K562 (cell line): ENCODE measurements around the gene SLC41A3. TPM values are rescaled to one million over a fixed set of nuclear protein-coding genes. Genes with fewer than 3 reads are reported as not detected.
"Not testable (repeated sequence)": the region's sequence is repeated elsewhere in the genome, so short reads cannot be mapped to it uniquely, and the experiment has no call there.

Experiments used
- ATAC-seq: fragments of 200-7000 bp; cut with Tn5 transposase; 3 replicates; pipeline ENCODE4 v1.9.1; 2020; ENCODE audit warnings: moderate library complexity
- BruUV-seq: library from RNA; stranded (reverse); fragments of 400-500 nt; replicated peaks from 2 replicates; lab custom pipeline; 2021; lab: Mats Ljungman, UMichigan
- CTCF ChIA-PET: fragments of 300-600 bp; formaldehyde crosslinking; extraction: SDS; loops from one replicate; lab custom pipeline; 2021; ENCODE audit warnings: low intra/inter-chr PET ratio; lab: Yijun Ruan, JAX
- POLR2A ChIA-PET: fragments of 300-600, 350-650 bp; sonication (Branson Sonifier 250); formaldehyde crosslinking; extraction: SDS; loops from one replicate; lab custom pipeline; 2021; ENCODE audit warnings: antibody characterized with exemption, inconsistent platforms; lab: Yijun Ruan, JAX
- DNase-seq, 4 experiments: peaks; one replicate each; pipeline versions ENCODE4 v3.0.0 to v3.0.0-alpha.2; 2011 to 2018; ENCODE audit warnings: low spot score in 3 of 4, mixed read lengths in 3 of 4; ENCODE audit errors: extremely low read depth in 1 of 4
- FAIRE-seq: peaks from 2 replicates; lab custom pipeline; 2011; peaks lifted over from hg19 to GRCh38; lab: Jason Lieb, UNC
- H2AFZ ChIP-seq: 2 replicates; pipeline ENCODE4 v1.6.0; 2011; ENCODE audit warnings: low read depth, low read length, control low read depth, inconsistent platforms
- H3K27ac ChIP-seq: fragments of 200-600 bp; 3 replicates; pipeline ENCODE4 v1.8.0; 2011; ENCODE audit warnings: low read depth, mild to moderate bottlenecking, control low read depth, inconsistent platforms, low read length, moderate library complexity, mixed read lengths; ENCODE audit errors: extremely low read depth
- H3K27me3 ChIP-seq, 2 experiments: fragments of 300-600 bp in 1 of 2; 2 replicates in 1 of 2; 3 replicates in 1 of 2; pipeline versions ENCODE4 v1.6.0 to v1.8.0; 2011; ENCODE audit warnings: inconsistent platforms in 2 of 2, low read length in 2 of 2, mild to moderate bottlenecking in 1 of 2, mixed read lengths in 1 of 2, moderate library complexity in 1 of 2; ENCODE audit not compliant: control insufficient read depth in 2 of 2, insufficient read depth in 2 of 2
- H3K36me3 ChIP-seq: fragments of 300-600 bp; 3 replicates; pipeline ENCODE4 v1.8.0; 2011; ENCODE audit warnings: mild to moderate bottlenecking, low read length, inconsistent platforms; ENCODE audit not compliant: control insufficient read depth, insufficient read depth
- H3K4me1 ChIP-seq, 2 experiments: fragments of 200-600 bp in 1 of 2; replicated peaks in 1 of 2; 2 replicates in 1 of 2; 3 replicates in 1 of 2; pipeline versions ENCODE4 v1.5.1 to v1.8.0; 2011; ENCODE audit warnings: inconsistent platforms in 2 of 2, low read length in 2 of 2, mild to moderate bottlenecking in 1 of 2, mixed read lengths in 1 of 2, moderate library complexity in 1 of 2; ENCODE audit not compliant: control insufficient read depth in 2 of 2, insufficient read depth in 2 of 2
- H3K4me2 ChIP-seq: 2 replicates; pipeline ENCODE4 v1.6.1; 2011; ENCODE audit warnings: low read length, control low read depth, inconsistent platforms, mixed read lengths; ENCODE audit not compliant: insufficient read depth
- H3K4me3 ChIP-seq: fragments of 200-600 bp; sonication (generic), shearing (Covaris generic); 2 replicates; pipeline ENCODE4 v1.5.1; 2016; ENCODE audit warnings: control low read depth, inconsistent platforms
- H3K79me2 ChIP-seq: fragments of 200-600 bp; 3 replicates; pipeline ENCODE4 v1.8.0; 2011; ENCODE audit warnings: low read length, inconsistent platforms; ENCODE audit not compliant: control insufficient read depth, insufficient read depth
- H3K9ac ChIP-seq, 2 experiments: 2 replicates each; pipeline versions ENCODE4 v1.6.0 to v1.6.1; 2011; ENCODE audit warnings: low read depth in 2 of 2, low read length in 2 of 2, control low read depth in 1 of 2, inconsistent platforms in 1 of 2, mild to moderate bottlenecking in 1 of 2, mixed read lengths in 1 of 2; ENCODE audit not compliant: insufficient read depth in 1 of 2
- H3K9me1 ChIP-seq: one replicate; pipeline ENCODE4 v1.6.0; 2011; ENCODE audit warnings: inconsistent platforms, mild to moderate bottlenecking, low read length, moderate library complexity; ENCODE audit not compliant: control insufficient read depth, insufficient read depth
- H3K9me3 ChIP-seq: replicated peaks from 2 replicates; pipeline ENCODE4 v1.5.1; 2011; ENCODE audit warnings: low read depth, low read length, inconsistent platforms; ENCODE audit not compliant: control insufficient read depth, insufficient read depth
- H4K20me1 ChIP-seq: replicated peaks from 2 replicates; pipeline ENCODE4 v1.6.1; 2011; ENCODE audit warnings: low read length, inconsistent platforms, mixed read lengths; ENCODE audit not compliant: control insufficient read depth, insufficient read depth
- CTCF ChIP-seq, 3 experiments: IDR thresholded peaks in 2 of 3; conservative IDR thresholded peaks in 1 of 3; 2 replicates each; pipeline ENCODE4 v1.5.1; 2011 to 2012; ENCODE audit warnings: low read length in 3 of 3, mild to moderate bottlenecking in 3 of 3, control low read depth in 2 of 3, improper control_type of control experiment in 1 of 3, inconsistent platforms in 1 of 3, low read depth in 1 of 3, mixed read lengths in 1 of 3, moderate library complexity in 1 of 3; ENCODE audit not compliant: insufficient read depth in 2 of 3
- RAD21 ChIP-seq, 2 experiments: fragments of 250-450 bp in 1 of 2; fragments of 450-650 bp in 1 of 2; sonication (Bioruptor Pico) in 1 of 2; formaldehyde crosslinking in 1 of 2; IDR thresholded peaks in 1 of 2; conservative IDR thresholded peaks in 1 of 2; 2 replicates each; pipeline versions ENCODE4 v1.4.0 to v1.8.0; 2020 to 2022; ENCODE audit warnings: mild to moderate bottlenecking in 2 of 2, moderate library complexity in 1 of 2
- REST ChIP-seq, 2 experiments: fragments of 450-650 bp; formaldehyde crosslinking in 1 of 2; IDR thresholded peaks; 2 replicates each; pipeline versions ENCODE4 v1.4.0 to v1.6.1; 2014 to 2020; ENCODE audit warnings: mild to moderate bottlenecking in 2 of 2, borderline replicate concordance in 1 of 2, low read depth in 1 of 2
- WGBS: fragments of 100-300 bp; shearing (Covaris generic); methylation state at CpG from one replicate; pipeline ENCODE4 v1.1.6; 2016; ENCODE audit warnings: low coverage, mixed read lengths; ENCODE audit not compliant: insufficient coverage; ENCODE audit errors: missing lambda C conversion rate; 5-methylcytosine and 5-hydroxymethylcytosine counted together
- in situ Hi-C: fragments of 300-500 bp; cut with MboI; formaldehyde crosslinking; loops from 4 replicates; pipeline ENCODE4 v1.15.0; 2018; ENCODE audit warnings: inconsistent platforms, mixed read lengths
- intact Hi-C: fragments of 100-400 bp; cut with micrococcal nuclease; formaldehyde crosslinking; loops from 2 replicates; pipeline ENCODE4 v1.14.2; 2022
- polyA plus RNA-seq, 8 experiments: library from polyadenylated mRNA; depleted of rRNA in 4 of 8; stranded (reverse) in 5 of 8; unstranded in 3 of 8; fragments of >200 nt; fragmentation: Nextera tagmentation in 2 of 8; fragmentation: Illumina TruSeq in 1 of 8; extraction: Ambion mirVana in 2 of 8; extraction: Trizol in 1 of 8; gene quantifications; 2 replicates each; pipeline versions ENCODE4 v1.2.1 to v1.2.3, GENCODE V29; 2011 to 2014; ENCODE audit warnings: inconsistent platforms in 1 of 8, missing spikeins in 1 of 8
- total RNA-seq, 7 experiments: library from RNA; depleted of rRNA in 6 of 7; stranded (reverse); fragments of >200 nt in 6 of 7; fragmentation: Illumina TruSeq in 2 of 7; extraction: Trizol in 2 of 7; gene quantifications; 2 replicates each; pipeline versions ENCODE4 v1.2.1 to v1.2.3, GENCODE V29; 2011 to 2021; ENCODE audit warnings: low replicate concordance in 1 of 7

Gene SLC41A3
- total and polyA plus RNA-seq, 9 of the 15 experiments (the other 6 are each of a cell fraction or from before 2014, with no cell fraction given) = 4.1 to 20.7 (median 11.2) TPM

- H3K9me3 ChIP-seq; POLR2A ChIA-PET; H3K79me2 ChIP-seq; H3K36me3 ChIP-seq; H3K27ac ChIP-seq; H3K4me1 ChIP-seq; H3K27me3 ChIP-seq; H2AFZ ChIP-seq; H3K4me3 ChIP-seq; H3K4me2 ChIP-seq; H3K9ac ChIP-seq; BruUV-seq; in situ Hi-C loops; intact Hi-C loops; H4K20me1 ChIP-seq; H3K9me1 ChIP-seq; TF ChIP-seq REST (CRISPR knock-in tag; IDR thresholded peaks at IDR 0.05; ENCODE audit: low read depth): not testable (repeated sequence)
- peak; percentile 93 for ATAC-seq
- CTCF ChIA-PET = interaction anchor here (0.7 kb wide), 1 partner anchor 160 kb away, joined by 3 read pairs; no protein-coding TSS in a partner anchor
- TF ChIP-seq RAD21 (CRISPR knock-in tag; conservative IDR thresholded peaks at IDR 0.05 in 1 of 2, IDR thresholded peaks at IDR 0.05 in 1 of 2) (peak; percentile 25 to 51; a peak in 3 of 4 replicates), CTCF (IDR thresholded peaks at IDR 0.05 in 2 of 3, conservative IDR thresholded peaks at IDR 0.05 in 1 of 3; ENCODE audit: insufficient read depth in 2 of 3, low read depth in 1 of 3, low read length in 3 of 3) (peak; percentile 37 to 60 (median 43); a peak in 5 of 6 replicates), REST (IDR thresholded peaks at IDR 0.05; ENCODE audit: borderline replicate concordance) (peak; percentile 6; the same call in 1 of the 2 replicates)
- FAIRE-seq = peak; percentile 94
- WGBS = 27% methylated on average over 10 of the region's 31 CpGs
- DNase-seq = peak in 1 of 4 experiments; percentile 5
Observed at GRCh38 chr3:125971997-125972944, 111.7 kb downstream of the SLC41A3 start.
